Bronchial epithelial cell (primary cell): ENCODE measurements around the gene TMCO4. TPM values are rescaled to one million over a fixed set of nuclear protein-coding genes. Genes with fewer than 3 reads are reported as not detected.

Experiments
- DNase-seq: peaks from one replicate; pipeline ENCODE4 v3.0.0-alpha.2; 2010; ENCODE audit warnings: low read depth
- FAIRE-seq: peaks from 2 replicates; lab custom pipeline; 2011; peaks lifted over from hg19 to GRCh38; lab: Jason Lieb, UNC
- H3K27me3 ChIP-seq: 2 replicates; pipeline ENCODE4 v1.5.1; 2011; ENCODE audit warnings: low read length; ENCODE audit not compliant: control insufficient read depth, insufficient read depth
- H3K36me3 ChIP-seq: 2 replicates; pipeline ENCODE4 v1.5.1; 2011; ENCODE audit warnings: low read length; ENCODE audit not compliant: control insufficient read depth, insufficient read depth
- H3K4me3 ChIP-seq: 2 replicates; pipeline ENCODE4 v1.5.1; 2011; ENCODE audit warnings: mild to moderate bottlenecking, low read depth, low read length, control low read depth
- CTCF ChIP-seq: IDR thresholded peaks from 2 replicates; pipeline ENCODE4 v1.5.1; 2011; ENCODE audit warnings: mild to moderate bottlenecking, moderate library complexity, low read length, control low read depth, inconsistent platforms; ENCODE audit not compliant: insufficient read depth, severe bottlenecking
- total RNA-seq: library from RNA; depleted of rRNA; stranded (reverse); fragments of >200 nt; gene quantifications from 2 replicates; pipeline ENCODE4 v1.2.1, GENCODE V29; 2014

Gene TMCO4
- total RNA-seq, 1 donor from 2014 or later = 2.6 TPM

GRCh38 chr1:19771350-19771749 is 28.4 kb downstream of the TMCO4 start:
- Histone ChIP-seq H3K27me3 (no peaks in the 10 kb centered on the region), H3K36me3 (no peaks in the 10 kb centered on the region), H3K4me3 (no peak overlapping the region)
- TF ChIP-seq CTCF = no peak
- FAIRE-seq = peak; percentile 36
- DNase-seq = no peak

GRCh38 chr1:19770436-19771190 is 29.1 kb downstream of the TMCO4 start:
- no peak for TF ChIP-seq CTCF
- H3K36me3 ChIP-seq = no peaks in the 10 kb centered on the region
- no peak for FAIRE-seq
- no peak for DNase-seq
- no peak overlapping the region for H3K4me3 ChIP-seq
- no peaks in the 10 kb centered on the region for H3K27me3 ChIP-seq

DNA sequence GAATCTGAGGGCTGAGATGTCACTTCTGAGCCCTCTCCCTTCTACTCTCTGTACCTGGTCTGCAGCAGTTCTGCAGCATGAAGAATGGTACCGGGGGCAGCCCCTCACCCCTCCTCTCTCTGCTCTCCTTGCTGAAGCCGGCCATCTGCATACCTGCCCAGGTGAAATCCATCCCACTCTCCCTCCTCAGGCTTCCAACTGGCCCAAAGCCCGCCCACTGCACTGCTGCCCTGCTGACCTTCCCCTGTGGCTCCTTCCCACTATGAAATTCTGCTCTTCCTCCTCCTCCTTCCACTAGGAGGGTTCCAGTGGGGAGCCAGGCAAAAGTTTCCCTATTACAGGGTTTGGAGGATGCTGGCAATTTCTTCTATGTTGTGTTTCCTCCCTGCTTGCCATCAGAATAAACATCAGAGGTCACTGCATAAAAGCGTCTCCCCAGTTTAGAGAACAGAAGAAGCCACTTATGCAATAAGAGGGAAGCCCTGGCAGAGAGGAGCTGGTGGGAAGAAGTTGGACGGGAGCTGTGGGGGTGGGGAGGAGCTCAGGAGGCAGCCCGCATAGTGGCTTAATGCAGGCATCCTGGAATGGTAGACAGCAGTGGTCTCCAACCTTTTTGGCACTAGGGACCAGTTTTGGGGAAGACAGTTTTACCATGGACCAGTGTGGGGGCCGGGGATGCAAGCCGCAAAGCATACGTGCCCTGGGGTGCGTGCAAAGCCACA is 30.3 kb downstream of the TMCO4 start:
- Histone ChIP-seq H3K4me3 (no peak overlapping the region), H3K27me3 (no peaks in the 10 kb centered on the region), H3K36me3 (no peaks in the 10 kb centered on the region)
- FAIRE-seq = no peak
- no peak for TF ChIP-seq CTCF
- DNase-seq = no peak

GRCh38 chr1:19768353-19769210 is 31.1 kb downstream of the TMCO4 start:
- Histone ChIP-seq H3K4me3 (no peak overlapping the region), H3K36me3 (no peaks in the 10 kb centered on the region), H3K27me3 (no peaks in the 10 kb centered on the region)
- TF ChIP-seq CTCF = no peak
- DNase-seq = no peak
- no peak for FAIRE-seq

- no peaks in the 10 kb centered on the region for H3K27me3 ChIP-seq
- DNase-seq (peak; percentile 90), FAIRE-seq (peak; percentile 83)
- no peaks in the 10 kb centered on the region for H3K36me3 ChIP-seq
- no peak overlapping the region for H3K4me3 ChIP-seq
- TF ChIP-seq CTCF = no peak
These were observed 34.1 kb downstream of the TMCO4 start for GRCh38 chr1:19765623-19766022.
